Activated T-helper 17 cell treated with anti-CD3 and anti-CD28 coated beads, Interleukin-2, amount 50 U/mL, for 72 hours (primary cell): ENCODE results near the gene MYCBP2. TPM values are rescaled to one million over a fixed set of nuclear protein-coding genes. Genes with fewer than 3 reads are reported as not detected.
"Not testable (repeated sequence)": the region's sequence is repeated elsewhere in the genome, so short reads cannot be mapped to it uniquely, and the experiment has no call there.

Source experiments
- ATAC-seq: fragments of 150-1000 bp; cut with Tn5 transposase; replicated peaks from 2 replicates; pipeline ENCODE4 v1.10.0; 2021; ENCODE audit warnings: mild to moderate bottlenecking, moderate library complexity
- H3K27ac Mint-ChIP-seq: one replicate; pipeline ENCODE4 v1.8.0; 2022; ENCODE audit warnings: mixed read lengths
- H3K27me3 Mint-ChIP-seq: one replicate; pipeline ENCODE4 v1.8.0; 2022; ENCODE audit warnings: mixed read lengths
- H3K36me3 Mint-ChIP-seq: one replicate; pipeline ENCODE4 v1.8.0; 2022; ENCODE audit warnings: low read depth, mild to moderate bottlenecking, mixed read lengths
- H3K4me1 Mint-ChIP-seq: one replicate; pipeline ENCODE4 v1.8.0; 2022; ENCODE audit warnings: mixed read lengths
- H3K4me3 Mint-ChIP-seq: one replicate; pipeline ENCODE4 v1.8.0; 2022; ENCODE audit warnings: mild to moderate bottlenecking, mixed read lengths
- H3K9me3 Mint-ChIP-seq: one replicate; pipeline ENCODE4 v1.8.0; 2022; ENCODE audit warnings: mixed read lengths
- total RNA-seq, 2 donors: library from RNA; stranded (reverse); gene quantifications; one replicate each; pipeline ENCODE4 v1.2.3, GENCODE V29; 2022

MYCBP2 gene
- total RNA-seq, 2 donors from 2014 or later, result 69.1 to 101 TPM

GRCh38 chr13:77328819-77329132, 1.9 kb upstream of the MYCBP2 start:
- ATAC-seq, result no peak
- peak overlapping the region; percentile 83 for H3K4me3 Mint-ChIP-seq
- H3K27me3 Mint-ChIP-seq, result no peaks in the 10 kb centered on the region
- peak overlapping the region; percentile 82 for H3K27ac Mint-ChIP-seq
- peaks cover 25% of the 10 kb centered on the region for H3K36me3 Mint-ChIP-seq
- H3K9me3 Mint-ChIP-seq, result no peaks in the 10 kb centered on the region
- peaks cover 15% of the 10 kb centered on the region for H3K4me1 Mint-ChIP-seq

- Mint-ChIP-seq H3K36me3 (peaks cover 25% of the 10 kb centered on the region), H3K27ac (peak overlapping the region; percentile 93), H3K4me3 (peak overlapping the region; percentile 83), H3K4me1 (peaks cover 37% of the 10 kb centered on the region), H3K9me3 (no peaks in the 10 kb centered on the region), H3K27me3 (no peaks in the 10 kb centered on the region)
- no peak for ATAC-seq
Observed at GRCh38 chr13:77325371-77325980, 1.4 kb downstream of the MYCBP2 start.

GRCh38 chr13:77323858-77324257, 3.0 kb downstream of the MYCBP2 start:
- Mint-ChIP-seq H3K27ac (peak overlapping the region; percentile 46), H3K4me1 (peaks cover 50% of the 10 kb centered on the region), H3K4me3 (peak overlapping the region; percentile 83), H3K9me3 (no peaks in the 10 kb centered on the region), H3K27me3 (no peaks in the 10 kb centered on the region), H3K36me3 (peaks cover 25% of the 10 kb centered on the region)
- ATAC-seq, result no peak

GRCh38 chr13:77319536-77319935, 7.4 kb downstream of the MYCBP2 start:
- no peak for ATAC-seq
- peaks cover 6% of the 10 kb centered on the region for H3K36me3 Mint-ChIP-seq
- H3K27ac Mint-ChIP-seq, result no peak overlapping the region
- H3K4me1 Mint-ChIP-seq, result peaks cover 62% of the 10 kb centered on the region
- no peaks in the 10 kb centered on the region for H3K27me3 Mint-ChIP-seq
- no peaks in the 10 kb centered on the region for H3K9me3 Mint-ChIP-seq
- H3K4me3 Mint-ChIP-seq, result peak overlapping the region; percentile 15

GRCh38 chr13:77318741-77319140, 8.2 kb downstream of the MYCBP2 start:
- peak; percentile 23 for ATAC-seq
- peaks cover 63% of the 10 kb centered on the region for H3K4me1 Mint-ChIP-seq
- H3K36me3 Mint-ChIP-seq, result no peaks in the 10 kb centered on the region
- H3K27ac Mint-ChIP-seq, result no peak overlapping the region
- H3K27me3 Mint-ChIP-seq, result no peaks in the 10 kb centered on the region
- no peaks in the 10 kb centered on the region for H3K9me3 Mint-ChIP-seq
- no peak overlapping the region for H3K4me3 Mint-ChIP-seq

GRCh38 chr13:77316430-77316829, 10.5 kb downstream of the MYCBP2 start:
- H3K4me3 Mint-ChIP-seq, result peak overlapping the region; percentile 53
- H3K27ac Mint-ChIP-seq, result peak overlapping the region; percentile 61
- H3K36me3 Mint-ChIP-seq, result no peaks in the 10 kb centered on the region
- H3K9me3 Mint-ChIP-seq, result no peaks in the 10 kb centered on the region
- peaks cover 53% of the 10 kb centered on the region for H3K4me1 Mint-ChIP-seq
- ATAC-seq, result peak; percentile 13
- no peaks in the 10 kb centered on the region for H3K27me3 Mint-ChIP-seq

GRCh38 chr13:77315509-77315908, 11.4 kb downstream of the MYCBP2 start:
- H3K27me3 Mint-ChIP-seq, H3K36me3 Mint-ChIP-seq, H3K27ac Mint-ChIP-seq, ATAC-seq, H3K9me3 Mint-ChIP-seq: not testable (repeated sequence)
- H3K4me3 Mint-ChIP-seq, result peak overlapping the region; percentile 53
- peaks cover 55% of the 10 kb centered on the region for H3K4me1 Mint-ChIP-seq

GRCh38 chr13:77313923-77314322, 13.0 kb downstream of the MYCBP2 start:
- Mint-ChIP-seq H3K4me1 (peaks cover 57% of the 10 kb centered on the region), H3K4me3 (peak overlapping the region; percentile 43), H3K27me3 (no peaks in the 10 kb centered on the region), H3K27ac (peak overlapping the region; percentile 6), H3K36me3 (no peaks in the 10 kb centered on the region), H3K9me3 (no peaks in the 10 kb centered on the region)
- ATAC-seq, result no peak

- ATAC-seq, result no peak
- peak overlapping the region; percentile 56 for H3K4me3 Mint-ChIP-seq
- H3K27ac Mint-ChIP-seq, result no peak overlapping the region
- H3K4me1 Mint-ChIP-seq, result peaks cover 69% of the 10 kb centered on the region
- H3K27me3 Mint-ChIP-seq, result no peaks in the 10 kb centered on the region
- H3K36me3 Mint-ChIP-seq, result no peaks in the 10 kb centered on the region
- no peaks in the 10 kb centered on the region for H3K9me3 Mint-ChIP-seq
Observed at GRCh38 chr13:77312311-77312710, 14.6 kb downstream of the MYCBP2 start.

- Mint-ChIP-seq H3K27ac (peak overlapping the region; percentile 58), H3K36me3 (no peaks in the 10 kb centered on the region), H3K4me1 (peaks cover 73% of the 10 kb centered on the region), H3K9me3 (no peaks in the 10 kb centered on the region), H3K27me3 (no peaks in the 10 kb centered on the region), H3K4me3 (peak overlapping the region; percentile 56)
- no peak for ATAC-seq
Observed at GRCh38 chr13:77310579-77311279, 16.2 kb downstream of the MYCBP2 start.

- H3K27ac Mint-ChIP-seq, result peak overlapping the region; percentile 58
Observed at GRCh38 chr13:77310161-77310560, 16.7 kb downstream of the MYCBP2 start.

GRCh38 chr13:77309254-77309653, 17.6 kb downstream of the MYCBP2 start:
- Mint-ChIP-seq H3K4me3 (peak overlapping the region; percentile 56), H3K4me1 (peaks cover 76% of the 10 kb centered on the region), H3K27me3 (no peaks in the 10 kb centered on the region), H3K9me3 (peaks cover 2% of the 10 kb centered on the region), H3K27ac (peak overlapping the region; percentile 58), H3K36me3 (no peaks in the 10 kb centered on the region)
- no peak for ATAC-seq

More at GRCh38 chr13:77310161-77310560, 16.7 kb downstream of the MYCBP2 start:
- no peaks in the 10 kb centered on the region for H3K27me3 Mint-ChIP-seq
- H3K4me3 Mint-ChIP-seq, result peak overlapping the region; percentile 56
- ATAC-seq, result no peak
- no peaks in the 10 kb centered on the region for H3K36me3 Mint-ChIP-seq
- H3K9me3 Mint-ChIP-seq, result no peaks in the 10 kb centered on the region
- peaks cover 76% of the 10 kb centered on the region for H3K4me1 Mint-ChIP-seq

GRCh38 chr13:77306458-77306857, 20.4 kb downstream of the MYCBP2 start:
- H3K27ac Mint-ChIP-seq, result peak overlapping the region; percentile 34
- peaks cover 3% of the 10 kb centered on the region for H3K9me3 Mint-ChIP-seq
- H3K36me3 Mint-ChIP-seq, result peaks cover 2% of the 10 kb centered on the region
- H3K4me1 Mint-ChIP-seq, result peaks cover 72% of the 10 kb centered on the region
- peak overlapping the region; percentile 10 for H3K4me3 Mint-ChIP-seq
- no peak for ATAC-seq
- no peaks in the 10 kb centered on the region for H3K27me3 Mint-ChIP-seq

- peak overlapping the region; percentile 78 for H3K27ac Mint-ChIP-seq
- peaks cover 3% of the 10 kb centered on the region for H3K9me3 Mint-ChIP-seq
- H3K4me3 Mint-ChIP-seq, result peak overlapping the region; percentile 19
- H3K36me3 Mint-ChIP-seq, result peaks cover 4% of the 10 kb centered on the region
- peak; percentile 26 for ATAC-seq
- H3K27me3 Mint-ChIP-seq, result no peaks in the 10 kb centered on the region
- H3K4me1 Mint-ChIP-seq, result peaks cover 63% of the 10 kb centered on the region
Observed at GRCh38 chr13:77305266-77305665, 21.6 kb downstream of the MYCBP2 start.
